Hepatocyte (in vitro differentiated cells): ENCODE measurements around the gene CD4. TPM values are rescaled to one million over a fixed set of nuclear protein-coding genes. Genes with fewer than 3 reads are reported as not detected.
A peak's percentile ranks its signal among the peaks of the same experiment; 100 is the strongest.

Source experiments
- DNase-seq: peaks from one replicate; pipeline ENCODE4 v3.0.0-alpha.2; 2016; ENCODE audit warnings: low spot score
- H2AFZ ChIP-seq: fragments of 200-600 bp; sonication (generic); 2 replicates; pipeline ENCODE4 v1.6.0; 2016; ENCODE audit warnings: antibody characterized with exemption, mild to moderate bottlenecking
- H3K27ac ChIP-seq: fragments of 200-600 bp; sonication (generic); 2 replicates; pipeline ENCODE4 v1.5.1; 2016; ENCODE audit warnings: mild to moderate bottlenecking
- H3K27me3 ChIP-seq: fragments of 200-600 bp; sonication (generic); 2 replicates; pipeline ENCODE4 v1.6.1; 2016
- H3K36me3 ChIP-seq: fragments of 200-600 bp; sonication (generic); replicated peaks from 2 replicates; pipeline ENCODE4 v1.5.1; 2016; ENCODE audit warnings: low read depth; ENCODE audit not compliant: insufficient read depth
- H3K4me1 ChIP-seq: fragments of 200-600 bp; sonication (generic); 2 replicates; pipeline ENCODE4 v1.5.1; 2016; ENCODE audit warnings: mild to moderate bottlenecking, moderate library complexity; ENCODE audit not compliant: insufficient read depth
- H3K4me2 ChIP-seq: fragments of 200-600 bp; sonication (generic); 2 replicates; pipeline ENCODE4 v1.6.0; 2016
- H3K4me3 ChIP-seq: fragments of 200-600 bp; sonication (generic); 2 replicates; pipeline ENCODE4 v1.5.1; 2016; ENCODE audit warnings: mild to moderate bottlenecking
- H3K79me2 ChIP-seq: fragments of 200-600 bp; sonication (generic); 2 replicates; pipeline ENCODE4 v1.6.0; 2017; ENCODE audit warnings: mild to moderate bottlenecking
- H3K9me2 ChIP-seq: fragments of 200-600 bp; sonication (generic); replicated peaks from 2 replicates; pipeline ENCODE4 v1.6.0; 2017; ENCODE audit warnings: mild to moderate bottlenecking; ENCODE audit not compliant: insufficient read depth
- H3K9me3 ChIP-seq: fragments of 200-600 bp; sonication (generic); 2 replicates; pipeline ENCODE4 v1.5.1; 2016; ENCODE audit warnings: low read depth, mild to moderate bottlenecking
- H4K20me1 ChIP-seq: fragments of 200-600 bp; sonication (generic); 2 replicates; pipeline ENCODE4 v1.6.0; 2016; ENCODE audit warnings: mild to moderate bottlenecking; ENCODE audit not compliant: insufficient read depth, poor library complexity, severe bottlenecking
- CTCF ChIP-seq: fragments of 200-600 bp; sonication (generic); IDR thresholded peaks from 2 replicates; pipeline ENCODE4 v1.5.1; 2016; ENCODE audit warnings: antibody characterized with exemption, mild to moderate bottlenecking; ENCODE audit not compliant: poor library complexity
- EZH2 ChIP-seq: fragments of 200-600 bp; sonication (generic); IDR thresholded peaks from 2 replicates; pipeline ENCODE4 v1.6.1; 2016; ENCODE audit warnings: antibody characterized with exemption, mild to moderate bottlenecking, borderline replicate concordance
- EZH2phosphoT487 ChIP-seq: fragments of 200-600 bp; sonication (generic); IDR thresholded peaks from one replicate; pipeline ENCODE4 v1.6.1; 2018; ENCODE audit warnings: antibody characterized with exemption, mild to moderate bottlenecking, low read depth, moderate library complexity; ENCODE audit not compliant: unreplicated experiment, severe bottlenecking
- WGBS: methylation state at CpG from one replicate; pipeline ENCODE4 v1.1.6; 2016; ENCODE audit warnings: low lambda C conversion rate; ENCODE audit errors: missing lambda C conversion rate; 5-methylcytosine and 5-hydroxymethylcytosine counted together
- polyA plus RNA-seq: library from polyadenylated mRNA; unstranded; fragments of >200 nt; fragmentation: Nextera tagmentation; extraction: Ambion mirVana; gene quantifications from 2 replicates; pipeline ENCODE4 v1.2.1, GENCODE V29; 2016
- total RNA-seq: library from RNA; depleted of rRNA; stranded (reverse); fragments of >200 nt; gene quantifications from 2 replicates; pipeline ENCODE4 v1.2.3, GENCODE V29; 2014

CD4 gene
- total and polyA plus RNA-seq, 2 experiments from 2014 or later, result 2.7 to 6.4 TPM

- Histone ChIP-seq H3K9me3 (no peaks in the 10 kb centered on the region), H3K27me3 (no peaks in the 10 kb centered on the region), H3K36me3 (no peaks in the 10 kb centered on the region), H4K20me1 (peaks cover 12% of the 10 kb centered on the region), H3K79me2 (peaks cover 26% of the 10 kb centered on the region), H3K4me2 (no peak overlapping the region), H3K9me2 (no peaks in the 10 kb centered on the region), H3K4me1 (peaks cover 7% of the 10 kb centered on the region), H2AFZ (no peak overlapping the region), H3K27ac (no peak overlapping the region), H3K4me3 (no peak overlapping the region)
- no peak for DNase-seq
- 95% methylated on average over 4 of the region's 4 CpGs for WGBS
- no peak for TF ChIP-seq CTCF
- TF ChIP-seq EZH2, result no peak
- no peak for TF ChIP-seq EZH2phosphoT487
Measured at GRCh38 chr12:6750506-6750905, 38.8 kb upstream of the CD4 start.

- Histone ChIP-seq H3K36me3 (no peaks in the 10 kb centered on the region), H3K9me3 (no peaks in the 10 kb centered on the region), H3K4me2 (peak overlapping the region; percentile 89), H3K27ac (peak overlapping the region; percentile 100), H4K20me1 (peaks cover 12% of the 10 kb centered on the region), H3K27me3 (no peaks in the 10 kb centered on the region), H3K4me1 (peaks cover 7% of the 10 kb centered on the region), H3K9me2 (no peaks in the 10 kb centered on the region), H3K79me2 (peaks cover 26% of the 10 kb centered on the region), H2AFZ (no peak overlapping the region), H3K4me3 (peak overlapping the region; percentile 92)
- 88% methylated on average over 7 of the region's 7 CpGs for WGBS
- TF ChIP-seq EZH2 (no peak), EZH2phosphoT487 (no peak), CTCF (no peak)
- DNase-seq, result no peak
Measured at GRCh38 chr12:6751767-6752166, 37.6 kb upstream of the CD4 start.

GRCh38 chr12:6752167-6752920 lies 37.0 kb upstream of the CD4 start:
- TF ChIP-seq CTCF, result peak; percentile 48
- no peak for TF ChIP-seq EZH2phosphoT487
- Histone ChIP-seq H4K20me1 (peaks cover 12% of the 10 kb centered on the region), H3K9me2 (no peaks in the 10 kb centered on the region), H3K79me2 (peaks cover 26% of the 10 kb centered on the region), H3K9me3 (no peaks in the 10 kb centered on the region), H2AFZ (peak overlapping the region; percentile 47), H3K4me3 (peak overlapping the region; percentile 92), H3K36me3 (no peaks in the 10 kb centered on the region), H3K4me2 (peak overlapping the region; percentile 89), H3K27me3 (no peaks in the 10 kb centered on the region), H3K4me1 (peaks cover 7% of the 10 kb centered on the region), H3K27ac (peak overlapping the region; percentile 100)
- WGBS, result 4% methylated on average over 22 of the region's 24 CpGs
- DNase-seq, result peak; percentile 77
